Mammary epithelial cell (primary cell): ENCODE measurements around the gene GPC6.

Experiments used
- EZH2 ChIP-seq: IDR thresholded peaks from 2 replicates; pipeline ENCODE4 v1.6.1; 2012; ENCODE audit warnings: low read length, inconsistent platforms, borderline replicate concordance
- TF ChIP-seq, protein P1 (sequence below), 2 donors: IDR thresholded peaks in 1 of 2; conservative IDR thresholded peaks in 1 of 2; 2 replicates each; pipeline ENCODE4 v1.5.1; 2011 to 2012; ENCODE audit warnings: inconsistent platforms in 2 of 2, low read length in 2 of 2, mild to moderate bottlenecking in 2 of 2, control low read depth in 1 of 2, low read depth in 1 of 2; ENCODE audit not compliant: insufficient read depth in 1 of 2; ENCODE audit errors: extremely low read depth in 1 of 2

DNA sequence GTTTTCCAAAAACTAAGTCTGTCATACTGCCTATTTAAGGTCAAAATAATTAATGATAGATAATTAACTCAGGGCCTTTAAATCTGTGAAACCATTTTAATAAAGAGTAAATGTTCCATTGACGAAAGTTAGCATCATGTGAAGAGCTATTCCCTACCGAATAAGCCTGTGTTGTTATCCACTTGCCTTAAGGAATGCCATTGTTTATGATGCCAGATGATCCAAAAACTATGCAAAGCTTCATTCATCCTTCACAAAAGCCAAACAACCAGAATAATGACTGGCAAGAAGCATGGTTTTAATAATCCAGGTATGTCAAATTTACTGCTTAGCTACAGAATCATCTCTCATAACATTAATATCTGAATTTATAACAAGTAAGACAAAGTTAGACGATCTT, 6.5 kb upstream of the GPC6 start:
- TF ChIP-seq, protein P1, sequence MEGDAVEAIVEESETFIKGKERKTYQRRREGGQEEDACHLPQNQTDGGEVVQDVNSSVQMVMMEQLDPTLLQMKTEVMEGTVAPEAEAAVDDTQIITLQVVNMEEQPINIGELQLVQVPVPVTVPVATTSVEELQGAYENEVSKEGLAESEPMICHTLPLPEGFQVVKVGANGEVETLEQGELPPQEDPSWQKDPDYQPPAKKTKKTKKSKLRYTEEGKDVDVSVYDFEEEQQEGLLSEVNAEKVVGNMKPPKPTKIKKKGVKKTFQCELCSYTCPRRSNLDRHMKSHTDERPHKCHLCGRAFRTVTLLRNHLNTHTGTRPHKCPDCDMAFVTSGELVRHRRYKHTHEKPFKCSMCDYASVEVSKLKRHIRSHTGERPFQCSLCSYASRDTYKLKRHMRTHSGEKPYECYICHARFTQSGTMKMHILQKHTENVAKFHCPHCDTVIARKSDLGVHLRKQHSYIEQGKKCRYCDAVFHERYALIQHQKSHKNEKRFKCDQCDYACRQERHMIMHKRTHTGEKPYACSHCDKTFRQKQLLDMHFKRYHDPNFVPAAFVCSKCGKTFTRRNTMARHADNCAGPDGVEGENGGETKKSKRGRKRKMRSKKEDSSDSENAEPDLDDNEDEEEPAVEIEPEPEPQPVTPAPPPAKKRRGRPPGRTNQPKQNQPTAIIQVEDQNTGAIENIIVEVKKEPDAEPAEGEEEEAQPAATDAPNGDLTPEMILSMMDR (conservative IDR thresholded peaks at IDR 0.05 in 1 of 2, IDR thresholded peaks at IDR 0.05 in 1 of 2; ENCODE audit: extremely low read depth in 1 of 2, insufficient read depth in 1 of 2, low read depth in 1 of 2, low read length in 2 of 2) = no peak
- TF ChIP-seq EZH2 = no peak
